Measurements from ENCODE around the gene ANK3. TPM values are rescaled to one million over a fixed set of nuclear protein-coding genes. Genes with fewer than 3 reads are reported as not detected.

The ANK3 gene
- total and polyA plus RNA-seq, 2 experiments from 2014 or later, result 46.5 to 85.2 TPM

DNA sequence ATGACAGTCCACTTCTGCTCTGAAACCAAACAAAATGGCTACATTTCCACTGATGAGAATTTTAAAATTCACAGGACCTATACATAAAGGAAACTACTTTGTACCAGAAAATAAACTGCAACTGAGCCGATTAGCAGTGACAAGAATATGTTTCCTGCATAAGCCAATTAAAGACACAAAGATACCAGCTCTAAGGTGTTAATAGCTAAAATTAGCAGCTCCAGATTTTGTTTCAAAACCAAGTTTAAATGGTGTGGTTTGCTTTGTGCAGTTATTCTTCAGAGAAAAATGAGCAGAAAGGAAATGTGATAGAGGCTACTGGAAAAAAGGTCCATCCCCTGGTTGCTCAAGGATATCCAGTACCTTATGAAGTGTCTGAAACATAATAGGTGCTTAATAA is 123.2 kb downstream of the ANK3 start (continued):
- TF ChIP-seq, protein P1, sequence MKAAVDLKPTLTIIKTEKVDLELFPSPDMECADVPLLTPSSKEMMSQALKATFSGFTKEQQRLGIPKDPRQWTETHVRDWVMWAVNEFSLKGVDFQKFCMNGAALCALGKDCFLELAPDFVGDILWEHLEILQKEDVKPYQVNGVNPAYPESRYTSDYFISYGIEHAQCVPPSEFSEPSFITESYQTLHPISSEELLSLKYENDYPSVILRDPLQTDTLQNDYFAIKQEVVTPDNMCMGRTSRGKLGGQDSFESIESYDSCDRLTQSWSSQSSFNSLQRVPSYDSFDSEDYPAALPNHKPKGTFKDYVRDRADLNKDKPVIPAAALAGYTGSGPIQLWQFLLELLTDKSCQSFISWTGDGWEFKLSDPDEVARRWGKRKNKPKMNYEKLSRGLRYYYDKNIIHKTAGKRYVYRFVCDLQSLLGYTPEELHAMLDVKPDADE (IDR thresholded peaks at IDR 0.05), result no peak
- no peak for TF ChIP-seq JUNB (IDR thresholded peaks at IDR 0.05; ENCODE audit: unreplicated experiment)

- H3K36me3 Mint-ChIP-seq (ENCODE audit: low read depth), result no peaks in the 10 kb centered on the region; the same call in 2 of the 3 replicates
- no peak overlapping the region for H3K4me3 Mint-ChIP-seq
- peaks cover 19% of the 10 kb centered on the region for H3K4me1 ChIP-seq (ENCODE audit: insufficient read depth)
- H3K9me3 Mint-ChIP-seq, result no peaks in the 10 kb centered on the region
- no peaks in the 10 kb centered on the region for H3K9me2 ChIP-seq (ENCODE audit: insufficient read depth)
- H3K36me3 ChIP-seq (ENCODE audit: insufficient read depth), result no peaks in the 10 kb centered on the region
- DNase-seq (ENCODE audit: low spot score), result no peak
- no peak overlapping the region for H3K27ac Mint-ChIP-seq
- H4K20me1 ChIP-seq (replicated peaks; ENCODE audit: insufficient read depth), result no peaks in the 10 kb centered on the region
- no peak overlapping the region for H3K27ac ChIP-seq (ENCODE audit: low read depth)
- no peak overlapping the region for H3K4me2 ChIP-seq
- H3K27me3 ChIP-seq (ENCODE audit: insufficient read depth), result no peaks in the 10 kb centered on the region
- no peaks in the 10 kb centered on the region for H3K79me2 ChIP-seq (replicated peaks; ENCODE audit: insufficient read depth)
- no peak overlapping the region for H3K4me3 ChIP-seq
- ATAC-seq, result no peak
- no peak overlapping the region for H2AFZ ChIP-seq
- H3F3A ChIP-seq (replicated peaks; ENCODE audit: low read depth), result no peaks in the 10 kb centered on the region
- TF ChIP-seq, protein P2, sequence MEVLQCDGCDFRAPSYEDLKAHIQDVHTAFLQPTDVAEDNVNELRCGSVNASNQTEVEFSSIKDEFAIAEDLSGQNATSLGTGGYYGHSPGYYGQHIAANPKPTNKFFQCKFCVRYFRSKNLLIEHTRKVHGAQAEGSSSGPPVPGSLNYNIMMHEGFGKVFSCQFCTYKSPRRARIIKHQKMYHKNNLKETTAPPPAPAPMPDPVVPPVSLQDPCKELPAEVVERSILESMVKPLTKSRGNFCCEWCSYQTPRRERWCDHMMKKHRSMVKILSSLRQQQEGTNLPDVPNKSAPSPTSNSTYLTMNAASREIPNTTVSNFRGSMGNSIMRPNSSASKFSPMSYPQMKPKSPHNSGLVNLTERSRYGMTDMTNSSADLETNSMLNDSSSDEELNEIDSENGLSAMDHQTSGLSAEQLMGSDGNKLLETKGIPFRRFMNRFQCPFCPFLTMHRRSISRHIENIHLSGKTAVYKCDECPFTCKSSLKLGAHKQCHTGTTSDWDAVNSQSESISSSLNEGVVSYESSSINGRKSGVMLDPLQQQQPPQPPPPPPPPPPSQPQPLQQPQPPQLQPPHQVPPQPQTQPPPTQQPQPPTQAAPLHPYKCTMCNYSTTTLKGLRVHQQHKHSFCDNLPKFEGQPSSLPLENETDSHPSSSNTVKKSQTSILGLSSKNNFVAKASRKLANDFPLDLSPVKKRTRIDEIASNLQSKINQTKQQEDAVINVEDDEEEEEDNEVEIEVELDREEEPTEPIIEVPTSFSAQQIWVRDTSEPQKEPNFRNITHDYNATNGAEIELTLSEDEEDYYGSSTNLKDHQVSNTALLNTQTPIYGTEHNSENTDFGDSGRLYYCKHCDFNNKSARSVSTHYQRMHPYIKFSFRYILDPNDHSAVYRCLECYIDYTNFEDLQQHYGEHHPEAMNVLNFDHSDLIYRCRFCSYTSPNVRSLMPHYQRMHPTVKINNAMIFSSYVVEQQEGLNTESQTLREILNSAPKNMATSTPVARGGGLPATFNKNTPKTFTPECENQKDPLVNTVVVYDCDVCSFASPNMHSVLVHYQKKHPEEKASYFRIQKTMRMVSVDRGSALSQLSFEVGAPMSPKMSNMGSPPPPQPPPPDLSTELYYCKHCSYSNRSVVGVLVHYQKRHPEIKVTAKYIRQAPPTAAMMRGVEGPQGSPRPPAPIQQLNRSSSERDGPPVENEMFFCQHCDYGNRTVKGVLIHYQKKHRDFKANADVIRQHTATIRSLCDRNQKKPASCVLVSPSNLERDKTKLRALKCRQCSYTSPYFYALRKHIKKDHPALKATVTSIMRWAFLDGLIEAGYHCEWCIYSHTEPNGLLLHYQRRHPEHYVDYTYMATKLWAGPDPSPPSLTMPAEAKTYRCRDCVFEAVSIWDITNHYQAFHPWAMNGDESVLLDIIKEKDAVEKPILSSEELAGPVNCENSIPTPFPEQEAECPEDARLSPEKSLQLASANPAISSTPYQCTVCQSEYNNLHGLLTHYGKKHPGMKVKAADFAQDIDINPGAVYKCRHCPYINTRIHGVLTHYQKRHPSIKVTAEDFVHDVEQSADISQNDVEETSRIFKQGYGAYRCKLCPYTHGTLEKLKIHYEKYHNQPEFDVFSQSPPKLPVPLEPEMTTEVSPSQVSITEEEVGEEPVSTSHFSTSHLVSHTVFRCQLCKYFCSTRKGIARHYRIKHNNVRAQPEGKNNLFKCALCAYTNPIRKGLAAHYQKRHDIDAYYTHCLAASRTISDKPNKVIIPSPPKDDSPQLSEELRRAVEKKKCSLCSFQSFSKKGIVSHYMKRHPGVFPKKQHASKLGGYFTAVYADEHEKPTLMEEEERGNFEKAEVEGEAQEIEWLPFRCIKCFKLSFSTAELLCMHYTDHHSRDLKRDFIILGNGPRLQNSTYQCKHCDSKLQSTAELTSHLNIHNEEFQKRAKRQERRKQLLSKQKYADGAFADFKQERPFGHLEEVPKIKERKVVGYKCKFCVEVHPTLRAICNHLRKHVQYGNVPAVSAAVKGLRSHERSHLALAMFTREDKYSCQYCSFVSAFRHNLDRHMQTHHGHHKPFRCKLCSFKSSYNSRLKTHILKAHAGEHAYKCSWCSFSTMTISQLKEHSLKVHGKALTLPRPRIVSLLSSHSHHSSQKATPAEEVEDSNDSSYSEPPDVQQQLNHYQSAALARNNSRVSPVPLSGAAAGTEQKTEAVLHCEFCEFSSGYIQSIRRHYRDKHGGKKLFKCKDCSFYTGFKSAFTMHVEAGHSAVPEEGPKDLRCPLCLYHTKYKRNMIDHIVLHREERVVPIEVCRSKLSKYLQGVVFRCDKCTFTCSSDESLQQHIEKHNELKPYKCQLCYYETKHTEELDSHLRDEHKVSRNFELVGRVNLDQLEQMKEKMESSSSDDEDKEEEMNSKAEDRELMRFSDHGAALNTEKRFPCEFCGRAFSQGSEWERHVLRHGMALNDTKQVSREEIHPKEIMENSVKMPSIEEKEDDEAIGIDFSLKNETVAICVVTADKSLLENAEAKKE (CRISPR knock-in tag; IDR thresholded peaks at IDR 0.05), result no peak
- TF ChIP-seq, protein P3, sequence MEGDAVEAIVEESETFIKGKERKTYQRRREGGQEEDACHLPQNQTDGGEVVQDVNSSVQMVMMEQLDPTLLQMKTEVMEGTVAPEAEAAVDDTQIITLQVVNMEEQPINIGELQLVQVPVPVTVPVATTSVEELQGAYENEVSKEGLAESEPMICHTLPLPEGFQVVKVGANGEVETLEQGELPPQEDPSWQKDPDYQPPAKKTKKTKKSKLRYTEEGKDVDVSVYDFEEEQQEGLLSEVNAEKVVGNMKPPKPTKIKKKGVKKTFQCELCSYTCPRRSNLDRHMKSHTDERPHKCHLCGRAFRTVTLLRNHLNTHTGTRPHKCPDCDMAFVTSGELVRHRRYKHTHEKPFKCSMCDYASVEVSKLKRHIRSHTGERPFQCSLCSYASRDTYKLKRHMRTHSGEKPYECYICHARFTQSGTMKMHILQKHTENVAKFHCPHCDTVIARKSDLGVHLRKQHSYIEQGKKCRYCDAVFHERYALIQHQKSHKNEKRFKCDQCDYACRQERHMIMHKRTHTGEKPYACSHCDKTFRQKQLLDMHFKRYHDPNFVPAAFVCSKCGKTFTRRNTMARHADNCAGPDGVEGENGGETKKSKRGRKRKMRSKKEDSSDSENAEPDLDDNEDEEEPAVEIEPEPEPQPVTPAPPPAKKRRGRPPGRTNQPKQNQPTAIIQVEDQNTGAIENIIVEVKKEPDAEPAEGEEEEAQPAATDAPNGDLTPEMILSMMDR (conservative IDR thresholded peaks at IDR 0.05; ENCODE audit: low read depth in 2 of 2), result no peak
- TF ChIP-seq CREB1 (CRISPR knock-in tag; IDR thresholded peaks at IDR 0.05; ENCODE audit: low read depth) (no peak), ZNF114 (CRISPR knock-in tag; IDR thresholded peaks at IDR 0.05) (no peak), EZH2 (IDR thresholded peaks at IDR 0.05; ENCODE audit: low read depth, unreplicated experiment) (no peak), EZH2phosphoT487 (IDR thresholded peaks at IDR 0.05; ENCODE audit: unreplicated experiment) (no peak)
- peaks cover 17% of the 10 kb centered on the region for H3K4me1 Mint-ChIP-seq
- H3K27me3 Mint-ChIP-seq (ENCODE audit: insufficient read depth, low read depth, poor library complexity), result no peaks in the 10 kb centered on the region
Measured at GRCh38 chr10:60262647-60263126, 127.0 kb downstream of the ANK3 start.

All from GM23338 (cell line).